Activated CD8-positive, alpha-beta memory T cell treated with anti-CD3 and anti-CD28 coated beads, Interleukin-2, amount 10 ng/mL, durations not matched to agents 7 days and 5 days (primary cell): ENCODE data around the gene GCA. TPM values are rescaled to one million over a fixed set of nuclear protein-coding genes. Genes with fewer than 3 reads are reported as not detected.

ENCODE experiments used
- ATAC-seq: fragments of 150-1000 bp; cut with Tn5 transposase; one replicate; pipeline ENCODE4 v1.10.0; 2021; ENCODE audit warnings: moderate library complexity
- CTCF ChIA-PET: fragments of 350-600 bp; sonication (Branson Sonifier 250); formaldehyde crosslinking; loops from one replicate; lab custom pipeline; 2021; ENCODE audit warnings: antibody characterized with exemption; lab: Charles Lee
- DNase-seq: peaks from one replicate; pipeline ENCODE4 v3.0.0-alpha.2; 2020
- H3K27ac Mint-ChIP-seq: one replicate; pipeline ENCODE4 v1.8.0; 2021; ENCODE audit warnings: mild to moderate bottlenecking, mixed read lengths
- H3K27me3 Mint-ChIP-seq: one replicate; pipeline ENCODE4 v1.8.0; 2021; ENCODE audit warnings: mixed read lengths
- H3K36me3 Mint-ChIP-seq: one replicate; pipeline ENCODE4 v1.8.0; 2021; ENCODE audit warnings: mild to moderate bottlenecking, mixed read lengths
- H3K4me1 Mint-ChIP-seq: one replicate; pipeline ENCODE4 v1.8.0; 2021; ENCODE audit warnings: mixed read lengths
- H3K4me3 Mint-ChIP-seq: one replicate; pipeline ENCODE4 v1.8.0; 2021; ENCODE audit warnings: mild to moderate bottlenecking, moderate library complexity, mixed read lengths
- H3K9me3 Mint-ChIP-seq: one replicate; pipeline ENCODE4 v1.8.0; 2022; ENCODE audit warnings: low read depth, mixed read lengths
- total RNA-seq, 2 experiments: library from RNA; stranded (reverse); gene quantifications; one replicate each; pipeline ENCODE4 v1.2.3, GENCODE V29; 2021

Gene GCA
- total RNA-seq, 2 experiments from 2014 or later, result 16.1 to 17.2 TPM

DNA sequence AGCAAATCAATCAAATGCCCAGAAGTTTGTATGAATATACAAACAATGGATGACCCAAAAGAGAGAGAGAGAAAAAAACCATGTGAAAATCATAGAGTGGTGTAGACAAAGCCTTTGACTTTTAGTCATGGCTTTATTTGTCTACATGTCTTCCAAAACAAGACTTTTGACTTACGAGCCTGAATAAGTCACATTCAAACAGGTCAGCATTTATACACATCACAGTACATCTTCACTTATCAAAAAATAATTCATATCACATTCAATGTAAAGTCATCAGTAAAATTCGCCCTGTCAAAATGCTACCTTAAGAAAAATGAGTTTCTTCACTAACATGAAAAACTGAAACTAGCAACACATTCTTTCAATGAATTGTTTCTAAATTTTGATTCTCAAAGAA is 27.3 kb upstream of the GCA start:
- H3K9me3 Mint-ChIP-seq, result no peaks in the 10 kb centered on the region
- no peaks in the 10 kb centered on the region for H3K27me3 Mint-ChIP-seq
- ATAC-seq, result no peak
- peak overlapping the region; percentile 93 for H3K4me3 Mint-ChIP-seq
- peaks cover 49% of the 10 kb centered on the region for H3K36me3 Mint-ChIP-seq
- DNase-seq, result no peak
- peak overlapping the region; percentile 99 for H3K27ac Mint-ChIP-seq
- CTCF ChIA-PET, result interaction anchor here (0.9 to 2.9 kb wide), 8 partner anchors 11 to 168 kb away, joined by 3 to 12 read pairs (median 4); no protein-coding TSS in a partner anchor
- H3K4me1 Mint-ChIP-seq, result peaks cover 66% of the 10 kb centered on the region

DNA sequence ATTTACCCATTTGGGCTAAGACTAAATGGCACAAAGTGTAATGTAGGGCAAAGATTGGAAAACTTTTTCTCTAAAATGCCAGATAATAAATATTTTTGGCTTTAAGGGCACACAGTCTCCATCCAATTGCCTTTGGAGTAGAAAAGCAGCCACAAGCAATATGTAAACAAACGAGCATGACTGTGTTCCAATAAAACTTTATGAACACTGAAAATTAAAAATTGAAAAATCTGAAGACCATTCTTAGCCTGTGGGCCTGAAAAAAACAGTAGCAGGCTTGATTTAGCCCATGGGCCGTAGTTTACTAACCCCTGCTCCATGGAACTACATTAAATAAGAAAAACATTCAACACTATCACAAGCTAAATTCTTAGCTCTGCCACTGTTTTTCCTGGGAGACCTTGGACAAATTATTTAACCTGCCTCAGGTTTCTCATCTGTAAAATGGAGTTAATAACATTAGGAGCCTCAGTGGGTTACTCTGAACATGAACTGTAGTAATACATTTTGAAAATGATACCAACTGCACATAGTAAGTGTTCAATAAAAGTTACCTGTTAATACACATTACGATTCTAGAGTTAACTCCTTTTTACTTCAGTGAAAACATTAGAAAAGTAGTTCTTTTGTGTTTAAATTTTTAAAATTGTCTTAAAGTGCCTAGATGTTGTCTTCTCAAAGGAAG is 26.7 kb upstream of the GCA start:
- Mint-ChIP-seq H3K36me3 (peaks cover 47% of the 10 kb centered on the region), H3K9me3 (no peaks in the 10 kb centered on the region), H3K27me3 (no peaks in the 10 kb centered on the region), H3K27ac (peak overlapping the region; percentile 99), H3K4me1 (peaks cover 60% of the 10 kb centered on the region), H3K4me3 (peak overlapping the region; percentile 93)
- DNase-seq (no peak), ATAC-seq (no peak)
- CTCF ChIA-PET, result interaction anchor here (0.6 to 2.9 kb wide), 7 partner anchors 8 to 169 kb away, joined by 3 to 10 read pairs (median 5); no protein-coding TSS in a partner anchor

DNA sequence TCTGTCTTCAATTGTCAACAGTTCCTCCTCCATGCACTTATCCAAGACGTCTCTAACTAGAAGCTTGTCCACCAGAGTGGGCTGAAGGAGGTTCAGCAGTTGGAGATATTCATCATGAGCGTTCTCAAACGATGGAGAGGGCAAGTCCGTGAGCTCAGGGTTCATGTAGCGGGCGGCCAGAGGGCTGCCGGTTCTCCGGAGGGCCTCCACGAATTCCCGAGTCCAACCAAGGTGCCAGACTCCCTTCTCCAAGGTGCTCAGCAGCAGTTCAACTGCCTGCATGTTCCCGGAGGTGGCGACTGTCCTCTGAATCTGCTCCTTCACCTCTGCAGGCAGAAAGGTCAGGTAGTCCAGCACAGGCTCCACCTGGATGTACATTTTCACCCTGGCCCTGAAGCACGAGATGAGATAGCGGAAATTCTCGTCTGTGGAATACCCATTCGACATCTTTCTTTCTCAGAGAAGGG is 26.0 kb upstream of the GCA start:
- H3K27ac Mint-ChIP-seq, result peak overlapping the region; percentile 99
- H3K4me1 Mint-ChIP-seq, result peaks cover 53% of the 10 kb centered on the region
- DNase-seq (peak; percentile 52), ATAC-seq (peak; percentile 22)
- CTCF ChIA-PET, result interaction anchor here (0.6 to 2.9 kb wide), 10 partner anchors 9 to 371 kb away, joined by 3 to 10 read pairs (median 6); no protein-coding TSS in a partner anchor
- H3K27me3 Mint-ChIP-seq, result no peaks in the 10 kb centered on the region
- peak overlapping the region; percentile 93 for H3K4me3 Mint-ChIP-seq
- no peaks in the 10 kb centered on the region for H3K9me3 Mint-ChIP-seq
- H3K36me3 Mint-ChIP-seq, result peaks cover 44% of the 10 kb centered on the region

DNA sequence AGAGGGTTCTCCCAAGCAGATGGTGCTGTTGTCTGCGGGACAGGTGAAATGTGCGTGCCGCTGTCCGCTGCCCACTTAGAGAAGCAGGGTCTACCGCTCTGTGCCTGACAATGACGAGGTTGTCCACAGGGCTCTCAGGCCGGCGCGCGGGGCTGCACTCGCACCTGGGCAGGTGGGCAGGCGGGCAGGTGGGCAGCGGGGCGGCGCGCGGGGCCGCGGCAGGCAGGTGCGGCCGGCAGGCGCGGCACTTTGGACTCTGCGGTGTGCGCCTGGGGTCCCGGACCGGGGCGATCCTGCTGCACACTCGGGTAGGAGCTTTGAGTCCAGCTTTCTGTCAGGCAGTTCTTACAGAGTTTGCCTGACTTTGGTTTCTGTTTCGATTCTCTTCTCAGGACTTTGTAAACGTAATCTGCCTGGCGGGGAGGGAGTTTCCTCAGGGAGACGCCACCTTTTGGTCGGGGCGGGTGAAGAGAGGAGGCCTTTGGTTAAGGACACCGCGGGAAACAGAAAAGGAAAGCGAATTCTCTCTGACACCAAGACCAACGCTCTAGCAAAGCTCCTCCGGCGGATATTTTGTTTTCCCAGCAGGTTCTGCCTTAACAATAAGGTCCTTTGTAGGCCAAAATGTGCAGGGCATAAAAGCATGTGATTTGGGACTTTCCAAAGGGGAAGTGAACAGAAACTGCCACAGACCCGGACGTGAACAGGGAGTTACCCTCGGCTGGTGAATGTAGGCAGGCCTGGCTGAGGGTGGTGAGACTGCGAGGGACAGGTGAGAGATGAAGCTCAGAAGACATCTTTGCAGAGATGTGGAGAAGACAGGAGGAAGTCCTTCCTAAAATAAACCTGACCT is 25.4 kb upstream of the GCA start, which contains the start of gene IFIH1:
TSS of gene IFIH1 (minus strand) at position 357 of the 853 bp plus-strand sequence. CDS start 377 bp downstream, outside the sequence.
- no peaks in the 10 kb centered on the region for H3K27me3 Mint-ChIP-seq
- H3K4me3 Mint-ChIP-seq, result peak within 1 kb of the TSS; percentile 93
- DNase-seq (peak; percentile 88), ATAC-seq (peak; percentile 83)
- peak within 1 kb of the TSS; percentile 99 for H3K27ac Mint-ChIP-seq
- H3K4me1 Mint-ChIP-seq, result peaks cover 53% of the 10 kb centered on the region
- CTCF ChIA-PET, result interaction anchor here (0.8 to 2.9 kb wide), 13 partner anchors 9 to 372 kb away, joined by 3 to 10 read pairs (median 5); partner anchors contain the start of gene GCA
- no peaks in the 10 kb centered on the region for H3K9me3 Mint-ChIP-seq
- H3K36me3 Mint-ChIP-seq, result peaks cover 44% of the 10 kb centered on the region

DNA sequence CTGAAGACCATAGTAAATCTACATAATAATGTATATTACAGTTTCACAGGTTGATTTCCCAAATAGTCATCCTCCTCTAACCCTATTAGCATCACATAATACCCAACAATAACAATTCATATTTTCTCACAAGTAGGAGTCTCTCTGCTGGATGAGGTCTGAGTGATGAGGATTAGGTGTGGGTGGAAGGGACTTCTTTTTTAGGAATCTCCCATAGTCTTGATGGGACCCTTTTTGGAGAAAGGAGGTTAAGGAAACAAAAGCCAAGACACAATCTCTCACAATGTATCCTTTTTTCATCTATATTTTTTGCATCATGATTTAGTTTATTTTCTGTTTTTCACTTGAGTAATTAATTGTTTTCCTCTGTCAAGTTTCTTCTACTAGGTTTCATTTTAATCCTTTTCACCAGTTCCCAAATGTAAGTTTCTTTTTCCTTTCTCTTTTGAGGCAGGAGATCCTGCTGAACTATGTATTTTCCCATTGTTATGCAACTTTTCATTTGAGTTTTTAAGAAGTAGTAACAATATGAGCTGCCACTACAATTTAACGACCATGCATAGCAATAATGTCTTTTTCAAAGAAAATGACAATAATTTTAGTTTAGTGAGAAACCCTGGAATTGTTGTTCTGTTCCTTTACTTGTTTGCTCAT is 22.9 kb upstream of the GCA start:
- Mint-ChIP-seq H3K27me3 (no peaks in the 10 kb centered on the region), H3K4me1 (peaks cover 32% of the 10 kb centered on the region), H3K9me3 (no peaks in the 10 kb centered on the region), H3K36me3 (peaks cover 25% of the 10 kb centered on the region), H3K4me3 (peak overlapping the region; percentile 93), H3K27ac (peak overlapping the region; percentile 20)
- CTCF ChIA-PET, result no interaction called here
- no peak for ATAC-seq
- DNase-seq, result no peak

DNA sequence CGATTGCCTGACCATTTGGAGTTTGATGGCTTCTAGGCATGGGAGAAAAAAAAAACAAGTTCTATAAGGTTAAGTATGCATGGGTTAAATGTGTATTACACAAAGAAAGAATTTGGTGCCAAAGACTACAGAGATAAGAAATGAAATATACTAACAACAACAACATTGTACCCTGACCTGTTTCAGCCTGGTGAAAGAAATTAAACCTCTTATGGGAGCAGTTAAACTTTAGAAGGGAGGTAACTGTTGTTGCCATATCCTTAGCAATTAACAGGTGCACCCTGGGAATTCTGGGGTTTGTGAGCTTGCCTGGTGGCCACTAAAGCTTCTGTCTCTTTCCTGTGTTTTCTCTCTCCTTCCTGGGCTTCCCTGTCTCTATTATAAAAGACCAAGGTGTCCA is 19.0 kb upstream of the GCA start:
- DNase-seq (no peak), ATAC-seq (no peak)
- H3K9me3 Mint-ChIP-seq, result no peaks in the 10 kb centered on the region
- no peak overlapping the region for H3K4me3 Mint-ChIP-seq
- no peaks in the 10 kb centered on the region for H3K27me3 Mint-ChIP-seq
- no peak overlapping the region for H3K27ac Mint-ChIP-seq
- peaks cover 14% of the 10 kb centered on the region for H3K36me3 Mint-ChIP-seq
- CTCF ChIA-PET, result no interaction called here
- peaks cover 29% of the 10 kb centered on the region for H3K4me1 Mint-ChIP-seq

DNA sequence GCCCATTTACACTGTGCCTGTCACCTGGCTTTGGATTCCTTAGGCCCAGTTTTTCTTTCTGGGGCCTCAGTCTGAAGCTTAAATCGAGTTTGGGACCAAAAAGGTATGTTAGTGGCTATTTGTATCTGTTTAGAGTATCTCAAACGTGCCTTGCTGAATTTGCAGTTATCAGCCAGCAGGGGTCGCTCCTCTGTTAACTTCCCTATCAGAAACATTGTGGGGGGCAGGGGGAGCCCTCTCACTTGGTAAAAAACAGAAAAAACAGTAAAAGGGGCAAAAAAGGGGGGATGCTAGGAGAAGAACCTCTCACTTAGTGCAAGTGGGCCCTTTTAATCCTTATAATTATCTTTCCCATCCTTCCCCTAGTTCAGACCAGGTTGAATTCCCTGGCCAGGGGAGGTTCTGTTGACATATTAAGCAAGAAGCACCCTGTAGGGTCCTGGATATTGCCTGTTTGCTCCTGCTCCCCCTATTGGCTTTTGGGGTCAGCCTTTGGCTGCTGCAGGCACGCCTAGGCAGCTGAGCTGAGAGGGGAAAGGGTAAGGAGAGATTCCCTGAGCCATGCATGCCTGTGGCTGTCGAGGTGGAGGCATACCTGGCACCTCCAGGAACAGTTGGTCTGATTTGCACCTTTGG is 16.7 kb upstream of the GCA start:
- H3K27ac Mint-ChIP-seq, result no peak overlapping the region
- peaks cover 14% of the 10 kb centered on the region for H3K4me1 Mint-ChIP-seq
- H3K27me3 Mint-ChIP-seq, result no peaks in the 10 kb centered on the region
- H3K36me3 Mint-ChIP-seq, result peaks cover 14% of the 10 kb centered on the region
- DNase-seq (no peak), ATAC-seq (no peak)
- CTCF ChIA-PET, result interaction anchor here (1.0 to 2.1 kb wide), 2 partner anchors 8 to 9 kb away, joined by 3 to 7 read pairs; partner anchors contain the start of gene IFIH1
- H3K9me3 Mint-ChIP-seq, result no peaks in the 10 kb centered on the region
- no peak overlapping the region for H3K4me3 Mint-ChIP-seq

DNA sequence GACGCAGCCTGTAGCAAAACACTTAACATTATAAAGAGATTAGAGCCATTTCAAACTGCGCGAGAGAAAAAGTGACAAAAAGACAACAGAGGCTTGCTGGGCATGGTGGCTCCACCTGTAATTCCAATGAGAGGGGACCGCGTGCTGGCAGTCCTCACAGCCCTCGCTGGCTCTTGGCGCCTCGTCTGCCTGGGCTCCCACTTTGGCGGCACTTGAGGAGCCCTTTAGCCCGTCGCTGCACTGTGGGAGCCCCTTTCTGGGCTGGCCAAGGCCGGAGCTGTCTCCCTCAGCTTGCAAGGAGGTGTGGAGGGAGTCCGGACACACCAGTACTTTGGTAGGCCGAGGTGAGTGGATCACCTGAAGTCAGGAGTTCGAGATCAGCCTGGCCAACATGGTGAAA is 16.1 kb upstream of the GCA start:
- Mint-ChIP-seq H3K9me3 (no peaks in the 10 kb centered on the region), H3K4me1 (peaks cover 14% of the 10 kb centered on the region), H3K36me3 (peaks cover 14% of the 10 kb centered on the region), H3K4me3 (no peak overlapping the region), H3K27ac (no peak overlapping the region), H3K27me3 (no peaks in the 10 kb centered on the region)
- DNase-seq (no peak), ATAC-seq (no peak)
- CTCF ChIA-PET, result interaction anchor here (2.1 kb wide), 1 partner anchor 9 kb away, joined by 7 read pairs; the partner anchor contains the start of gene IFIH1

DNA sequence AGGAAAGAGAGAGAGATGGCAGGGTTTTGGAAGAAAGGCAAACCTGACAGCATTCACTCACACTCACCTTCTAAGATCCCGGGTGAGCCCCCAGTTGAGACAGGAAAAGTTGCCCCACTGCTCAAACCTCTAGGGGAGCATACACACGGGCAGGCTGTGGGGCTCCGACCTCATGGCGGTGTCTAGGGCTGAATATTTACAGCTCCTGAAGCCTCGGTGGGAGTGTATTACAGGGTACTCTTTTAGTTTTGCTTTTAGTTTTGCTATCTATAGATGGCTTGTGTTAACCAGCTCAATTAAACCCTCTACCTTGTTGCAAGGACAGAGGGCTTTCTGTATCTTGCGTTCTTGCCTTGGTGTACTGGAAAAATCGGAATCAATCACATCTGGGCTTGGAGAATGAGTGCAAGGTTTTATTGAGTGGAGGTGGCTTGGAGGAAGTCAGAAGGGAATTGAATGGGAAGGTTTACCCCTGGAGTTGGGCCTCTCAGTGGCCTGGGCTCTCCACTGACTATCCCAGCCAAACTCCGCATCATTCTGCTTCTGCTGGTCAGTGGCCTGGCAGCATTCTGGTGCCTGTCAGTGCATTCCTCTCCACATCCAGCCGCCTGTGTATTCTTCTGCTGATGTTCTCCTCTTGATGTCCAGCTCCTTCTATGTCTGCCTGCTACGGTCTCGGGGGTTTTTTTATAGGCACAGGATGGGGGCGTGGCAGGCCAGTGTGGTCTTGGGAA is 15.3 kb upstream of the GCA start:
- H3K4me3 Mint-ChIP-seq, result no peak overlapping the region
- CTCF ChIA-PET, result interaction anchor here (1.4 to 2.1 kb wide), 2 partner anchors 9 to 35 kb away, joined by 3 to 7 read pairs; partner anchors contain the start of gene IFIH1
- H3K27ac Mint-ChIP-seq, result peak overlapping the region; percentile 4
- H3K9me3 Mint-ChIP-seq, result no peaks in the 10 kb centered on the region
- H3K36me3 Mint-ChIP-seq, result peaks cover 14% of the 10 kb centered on the region
- DNase-seq (no peak), ATAC-seq (peak; percentile 71)
- H3K27me3 Mint-ChIP-seq, result no peaks in the 10 kb centered on the region
- peaks cover 14% of the 10 kb centered on the region for H3K4me1 Mint-ChIP-seq

DNA sequence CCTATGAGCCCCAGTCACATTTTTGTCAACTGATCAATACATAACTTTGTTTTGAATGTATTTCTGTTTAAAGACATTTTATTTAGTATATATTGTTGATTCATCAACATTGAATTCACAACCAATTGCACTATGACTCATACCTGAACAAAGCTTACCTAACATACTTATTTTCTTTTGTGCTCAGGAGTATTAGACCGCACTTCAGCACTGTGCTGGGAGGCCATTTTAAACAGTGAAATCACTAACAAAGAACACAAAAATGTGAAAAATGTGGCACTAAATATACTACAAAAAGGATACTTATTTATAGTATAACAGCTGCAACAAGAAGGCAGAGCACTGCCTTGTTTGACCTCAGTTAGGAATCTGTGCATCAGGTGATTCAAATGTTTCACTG is 13.1 kb upstream of the GCA start:
- ATAC-seq, result no peak
- Mint-ChIP-seq H3K27ac (no peak overlapping the region), H3K27me3 (no peaks in the 10 kb centered on the region), H3K4me1 (peaks cover 14% of the 10 kb centered on the region), H3K4me3 (no peak overlapping the region), H3K9me3 (no peaks in the 10 kb centered on the region), H3K36me3 (peaks cover 13% of the 10 kb centered on the region)
- CTCF ChIA-PET, result no interaction called here
- DNase-seq, result no peak

DNA sequence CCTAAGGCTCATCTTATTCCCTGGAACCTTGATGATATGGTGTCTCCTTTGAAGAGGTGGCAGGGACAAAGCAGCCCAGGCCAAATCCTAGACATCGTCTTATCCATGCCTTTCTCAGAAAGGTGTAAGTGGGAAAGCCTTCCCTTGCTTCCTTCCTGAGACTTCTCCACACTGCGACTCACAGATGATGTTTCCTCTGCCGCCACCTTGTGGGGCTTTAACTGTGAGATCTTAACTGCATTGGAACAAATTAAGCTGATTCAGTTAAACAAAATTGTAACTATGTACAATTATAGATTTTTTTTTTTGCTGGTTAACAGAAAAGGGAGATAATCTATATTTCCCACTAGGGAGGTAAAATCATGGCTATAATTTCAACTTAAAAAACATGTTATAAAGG is 10.0 kb upstream of the GCA start:
- no peak overlapping the region for H3K4me3 Mint-ChIP-seq
- ATAC-seq, result peak; percentile 69
- H3K27ac Mint-ChIP-seq, result no peak overlapping the region
- H3K9me3 Mint-ChIP-seq, result no peaks in the 10 kb centered on the region
- DNase-seq, result no peak
- peaks cover 3% of the 10 kb centered on the region for H3K4me1 Mint-ChIP-seq
- CTCF ChIA-PET, result interaction anchor here (0.7 to 2.9 kb wide), 9 partner anchors 9 to 113 kb away, joined by 3 to 15 read pairs (median 4); partner anchors contain the start of gene IFIH1
- H3K27me3 Mint-ChIP-seq, result no peaks in the 10 kb centered on the region
- H3K36me3 Mint-ChIP-seq, result peaks cover 14% of the 10 kb centered on the region

DNA sequence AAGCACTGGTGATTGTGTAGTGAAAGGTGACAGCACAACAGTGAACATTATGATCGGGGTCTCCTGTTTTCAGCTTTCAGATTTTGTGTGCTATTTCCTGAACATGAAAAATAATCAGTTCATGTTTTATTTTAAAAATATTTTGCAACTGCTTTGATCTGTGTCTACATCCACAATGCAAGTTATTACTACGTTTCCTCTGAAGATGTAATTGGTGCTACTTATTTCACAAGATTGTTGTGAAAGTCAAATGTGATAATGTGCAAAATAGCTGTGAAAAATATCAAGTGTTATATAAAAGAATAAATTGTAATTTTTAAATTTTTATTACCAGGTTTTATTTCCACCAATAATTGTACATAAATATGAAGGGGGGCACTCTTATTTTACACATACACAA is 6.1 kb upstream of the GCA start:
- no peaks in the 10 kb centered on the region for H3K4me1 Mint-ChIP-seq
- peaks cover 6% of the 10 kb centered on the region for H3K36me3 Mint-ChIP-seq
- CTCF ChIA-PET, result interaction anchor here (0.9 kb wide), 1 partner anchor 20 kb away, joined by 3 read pairs; no protein-coding TSS in a partner anchor
- no peak for DNase-seq
- H3K27ac Mint-ChIP-seq, result no peak overlapping the region
- no peaks in the 10 kb centered on the region for H3K9me3 Mint-ChIP-seq
- H3K27me3 Mint-ChIP-seq, result no peaks in the 10 kb centered on the region
- H3K4me3 Mint-ChIP-seq, result no peak overlapping the region
- ATAC-seq, result no peak
